ENCODE data around the gene BRD2. TPM values are rescaled to one million over a fixed set of nuclear protein-coding genes. Genes with fewer than 3 reads are reported as not detected.

BRD2 gene
- total and polyA plus RNA-seq, 9 of the 15 experiments (the other 6 are each of a cell fraction or from before 2014, with no cell fraction given): 19.0 to 252 (median 181) TPM

GRCh38 chr6:32983964-32984621 is 15.7 kb downstream of the BRD2 start:
- TF ChIP-seq ZNF518B (CRISPR knock-in tag; IDR thresholded peaks at IDR 0.05): 0 out of 2 replicates have a peak, but pooled peaks have one; percentile 4
- TF ChIP-seq NCOA2 (IDR thresholded peaks at IDR 0.05; ENCODE audit: partially characterized antibody in 2 of 2): no peak
- peak; percentile 8 for TF ChIP-seq RBM25 (IDR thresholded peaks at IDR 0.05; ENCODE audit: low read depth, low read length, severe bottlenecking)
- peak; percentile 35; the same call in 1 of the 2 replicates for TF ChIP-seq CBFA2T3 (IDR thresholded peaks at IDR 0.05)
- 0 out of 2 replicates have a peak, but pooled peaks have one; percentile 42 for TF ChIP-seq CGGBP1 (CRISPR knock-in tag; IDR thresholded peaks at IDR 0.05)
- peak; percentile 1 for TF ChIP-seq E2F8 (IDR thresholded peaks at IDR 0.05; ENCODE audit: low read depth, partially characterized antibody)
- peaks cover 31% of the 10 kb centered on the region for H4K20me1 ChIP-seq (replicated peaks; ENCODE audit: control insufficient read depth, insufficient read depth, low read length)
- H3K36me3 ChIP-seq (ENCODE audit: control insufficient read depth, insufficient read depth, low read length): peaks cover 31% of the 10 kb centered on the region
- in situ Hi-C loops (cut with MboI): loop anchor here (10.0 kb wide), 1 partner anchor 49 kb away; no protein-coding TSS in a partner anchor
- ATAC-seq: peak; percentile 6
- POLR2A ChIA-PET: interaction anchor here (0.6 to 12.5 kb wide), 19 partner anchors 12 to 1025 kb away, joined by 3 to 384 read pairs (median 4); partner anchors contain the start of genes BRD2, HLA-DMB, TAP1 and TAP2
- H3K27ac ChIP-seq (ENCODE audit: extremely low read depth, low read depth, low read length): no peak overlapping the region
- no peak for FAIRE-seq
- peaks cover 6 to 12% of the 10 kb centered on the region in 2 experiments; a peak in 3 of 5 replicates for H3K27me3 ChIP-seq (ENCODE audit: control insufficient read depth in 2 of 2, insufficient read depth in 2 of 2, low read length in 2 of 2)
- no peaks in the 10 kb centered on the region for H3K9me3 ChIP-seq (replicated peaks; ENCODE audit: control insufficient read depth, insufficient read depth, low read depth, low read length)
- DNase-seq (ENCODE audit: extremely low read depth in 1 of 4, low spot score in 3 of 4): no peak
- no TSS peak for BruUV-seq (replicated peaks)
- H2AFZ ChIP-seq (ENCODE audit: low read depth, low read length): no peak overlapping the region
- H3K4me2 ChIP-seq (ENCODE audit: insufficient read depth, low read length): no peak overlapping the region; the same call in 1 of the 2 replicates
- H3K9me1 ChIP-seq (ENCODE audit: control insufficient read depth, insufficient read depth, low read length): no peaks in the 10 kb centered on the region
- intact Hi-C loops (cut with micrococcal nuclease): loop anchor here (1.0 kb wide), 3 partner anchors 51 to 146 kb away; partner anchors contain the start of gene TAP2
- no peak overlapping the region for H3K9ac ChIP-seq (ENCODE audit: insufficient read depth in 1 of 2, low read depth in 2 of 2, low read length in 2 of 2)
- no peaks in the 10 kb centered on the region for H3K79me2 ChIP-seq (ENCODE audit: control insufficient read depth, insufficient read depth, low read length)
- CTCF ChIA-PET (ENCODE audit: low intra/inter-chr PET ratio): interaction anchor here (0.7 to 4.7 kb wide), 11 partner anchors 9 to 552 kb away, joined by 3 to 84 read pairs (median 4); partner anchors contain the start of gene HLA-DMA
- H3K4me1 ChIP-seq (replicated peaks in 1 of 2; ENCODE audit: control insufficient read depth in 2 of 2, insufficient read depth in 2 of 2, low read length in 2 of 2): peaks cover 0 to 6% of the 10 kb centered on the region in 2 experiments; a peak in 2 of 5 replicates
- H3K4me3 ChIP-seq: no peak overlapping the region
- WGBS (ENCODE audit: insufficient coverage, low coverage, missing lambda C conversion rate): 6% methylated on average over 3 of the region's 3 CpGs

Data from K562 (cell line).